Measurements from ENCODE around the gene SLC25A43. TPM values are rescaled to one million over a fixed set of nuclear protein-coding genes. Genes with fewer than 3 reads are reported as not detected.

SLC25A43 gene
- total and polyA plus RNA-seq, 2 of the 8 experiments (the other 6 are each of a cell fraction or from before 2014, with no cell fraction given): 3.1 to 5.8 TPM

DNA sequence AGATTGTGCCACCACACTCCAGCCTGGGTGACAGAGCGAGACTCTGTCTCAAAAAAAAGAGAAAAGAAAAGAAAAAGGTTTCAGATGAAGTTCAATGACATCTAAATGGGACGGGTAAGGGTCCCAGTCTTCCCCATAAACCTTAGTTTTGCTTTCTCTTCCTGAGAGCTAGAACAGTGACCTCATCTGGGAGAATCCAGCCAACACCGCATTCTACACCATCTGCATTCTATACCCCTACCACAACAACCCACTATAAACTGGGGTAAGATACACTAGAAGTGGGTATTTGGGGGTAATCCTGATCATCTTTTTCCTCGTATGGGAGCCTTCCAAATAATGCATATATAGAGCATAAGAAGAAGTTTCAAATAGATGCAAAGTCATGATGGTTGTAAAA lies 18.2 kb downstream of the SLC25A43 start:
- H3K36me3 ChIP-seq (ENCODE audit: control insufficient read depth in 2 of 4, insufficient read depth in 4 of 4, low read length in 3 of 4): no peaks in the 10 kb centered on the region; a peak in 1 of 8 replicates
- no peak overlapping the region for H4K8ac ChIP-seq (ENCODE audit: extremely low read depth, insufficient read depth, low read length)
- H3K79me1 ChIP-seq (ENCODE audit: low read depth, low read length): no peaks in the 10 kb centered on the region; the same call in 1 of the 2 replicates
- H3K23me2 ChIP-seq (ENCODE audit: low read depth, low read length): no peaks in the 10 kb centered on the region
- no peak overlapping the region for H2AK5ac ChIP-seq (ENCODE audit: low read depth, low read length)
- no peak overlapping the region for H2BK20ac ChIP-seq (ENCODE audit: low read length)
- 76% methylated on average over 4 of the region's 4 CpGs; no CpG with 5 or more reads in 1 of the 2 experiments for WGBS, 2 experiments (ENCODE audit: extremely low coverage in 1 of 2, insufficient coverage in 1 of 2, insufficient read length in 1 of 2, insufficient replicate concordance in 2 of 2, low coverage in 1 of 2, low lambda C conversion rate in 2 of 2, missing lambda C conversion rate in 1 of 2)
- H4K5ac ChIP-seq (ENCODE audit: insufficient read length, low read depth, low read length): no peak overlapping the region
- no peak overlapping the region for H3K23ac ChIP-seq (ENCODE audit: insufficient read length)
- no peak overlapping the region for H3K4me2 ChIP-seq (ENCODE audit: insufficient read depth in 1 of 2, low read depth in 2 of 2, low read length in 2 of 2)
- H3K56ac ChIP-seq (replicated peaks; ENCODE audit: insufficient read length, low read depth, low read length): no peak overlapping the region
- no peaks in the 10 kb centered on the region for H3K79me2 ChIP-seq (ENCODE audit: control insufficient read depth in 1 of 2, insufficient read depth in 2 of 2, low read length in 2 of 2)
- H4K91ac ChIP-seq (replicated peaks; ENCODE audit: insufficient read length, low read length): no peak overlapping the region
- H2BK5ac ChIP-seq (ENCODE audit: low read depth, low read length): no peak overlapping the region
- H2AFZ ChIP-seq (ENCODE audit: low read length): no peak overlapping the region
- H3K9ac ChIP-seq (replicated peaks in 1 of 4; ENCODE audit: extremely low read depth in 1 of 4, low read depth in 3 of 4, low read length in 3 of 4): no peak overlapping the region
- no peak for FAIRE-seq
- H3K27ac ChIP-seq (ENCODE audit: low read depth, low read length): no peak overlapping the region
- H2BK15ac ChIP-seq (ENCODE audit: low read length): no peak overlapping the region
- no peak overlapping the region for H3K14ac ChIP-seq (ENCODE audit: insufficient read length)
- no peak overlapping the region for H3K4ac ChIP-seq (replicated peaks; ENCODE audit: insufficient read length, low read depth, low read length)
- H2BK120ac ChIP-seq (replicated peaks; ENCODE audit: low read depth, low read length): no peak overlapping the region
- DNase-seq (ENCODE audit: low read depth in 1 of 2, low spot score in 2 of 2): no peak
- CTCF ChIA-PET (ENCODE audit: partially characterized antibody): interaction anchor here (0.7 to 2.0 kb wide), 3 partner anchors 15 to 32 kb away, joined by 5 to 6 read pairs (median 5); no protein-coding TSS in a partner anchor
- H3K4me3 ChIP-seq (ENCODE audit: extremely low read depth in 1 of 4, insufficient read depth in 2 of 4, low read depth in 3 of 4, low read length in 4 of 4): no peak overlapping the region
- no peaks in the 10 kb centered on the region; a peak in 2 of 7 replicates for H3K4me1 ChIP-seq (replicated peaks in 1 of 4; ENCODE audit: control insufficient read depth in 3 of 4, insufficient read depth in 4 of 4, low read length in 3 of 4)
- no peaks in the 10 kb centered on the region for H3K27me3 ChIP-seq (replicated peaks in 1 of 4; ENCODE audit: control insufficient read depth in 3 of 4, extremely low read depth in 1 of 4, insufficient read depth in 3 of 4, low read length in 3 of 4)
- TF ChIP-seq, protein P1, sequence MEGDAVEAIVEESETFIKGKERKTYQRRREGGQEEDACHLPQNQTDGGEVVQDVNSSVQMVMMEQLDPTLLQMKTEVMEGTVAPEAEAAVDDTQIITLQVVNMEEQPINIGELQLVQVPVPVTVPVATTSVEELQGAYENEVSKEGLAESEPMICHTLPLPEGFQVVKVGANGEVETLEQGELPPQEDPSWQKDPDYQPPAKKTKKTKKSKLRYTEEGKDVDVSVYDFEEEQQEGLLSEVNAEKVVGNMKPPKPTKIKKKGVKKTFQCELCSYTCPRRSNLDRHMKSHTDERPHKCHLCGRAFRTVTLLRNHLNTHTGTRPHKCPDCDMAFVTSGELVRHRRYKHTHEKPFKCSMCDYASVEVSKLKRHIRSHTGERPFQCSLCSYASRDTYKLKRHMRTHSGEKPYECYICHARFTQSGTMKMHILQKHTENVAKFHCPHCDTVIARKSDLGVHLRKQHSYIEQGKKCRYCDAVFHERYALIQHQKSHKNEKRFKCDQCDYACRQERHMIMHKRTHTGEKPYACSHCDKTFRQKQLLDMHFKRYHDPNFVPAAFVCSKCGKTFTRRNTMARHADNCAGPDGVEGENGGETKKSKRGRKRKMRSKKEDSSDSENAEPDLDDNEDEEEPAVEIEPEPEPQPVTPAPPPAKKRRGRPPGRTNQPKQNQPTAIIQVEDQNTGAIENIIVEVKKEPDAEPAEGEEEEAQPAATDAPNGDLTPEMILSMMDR (IDR thresholded peaks at IDR 0.05; ENCODE audit: control extremely low read depth in 1 of 3, insufficient read depth in 1 of 3, low read depth in 1 of 3, low read length in 3 of 3): 0 out of 4 replicates have a peak, but pooled peaks of 1 of the 3 experiments have one; percentile 8
- no peak for TF ChIP-seq SIRT6 (IDR thresholded peaks at IDR 0.05; ENCODE audit: low read length)
- H2BK12ac ChIP-seq (ENCODE audit: low read depth, low read length): no peak overlapping the region
- POLR2A ChIA-PET (ENCODE audit: partially characterized antibody): no interaction called here
- no peaks in the 10 kb centered on the region for H3K9me3 ChIP-seq (ENCODE audit: insufficient read depth in 2 of 2, low read depth in 1 of 2, low read length in 1 of 2)
- no peak overlapping the region for H3K18ac ChIP-seq (ENCODE audit: extremely low read depth, low read length)
- H4K20me1 ChIP-seq (replicated peaks in 1 of 2; ENCODE audit: control insufficient read depth in 1 of 2, insufficient read depth in 2 of 2, low read length in 2 of 2): no peaks in the 10 kb centered on the region
